ENCODE results near the gene ZNF609. TPM values are rescaled to one million over a fixed set of nuclear protein-coding genes. Genes with fewer than 3 reads are reported as not detected.

ZNF609 gene
- polyA plus RNA-seq, 1 experiment, result 28.9 TPM

- H3K27me3 ChIP-seq (ENCODE audit: control insufficient read depth, insufficient read depth, low read length), result no peaks in the 10 kb centered on the region
- ChIA-PET POLR2A (no interaction called here), CTCF (no interaction called here)
- no peak overlapping the region for H3K27ac ChIP-seq (ENCODE audit: low read depth, low read length)
- no peak overlapping the region for H3K4me3 ChIP-seq (ENCODE audit: low read depth, low read length)
- no peak for TF ChIP-seq CTCF (IDR thresholded peaks at IDR 0.05; ENCODE audit: low read depth, low read length)
- peak; percentile 11 for DNase-seq (ENCODE audit: low read depth, low spot score)
- H3K9me3 ChIP-seq (ENCODE audit: control insufficient read depth, insufficient read depth, low read length), result peaks cover 4% of the 10 kb centered on the region; the same call in 1 of the 2 replicates
Observed at GRCh38 chr15:64574301-64575017, 114.1 kb downstream of the ZNF609 start.

DNA sequence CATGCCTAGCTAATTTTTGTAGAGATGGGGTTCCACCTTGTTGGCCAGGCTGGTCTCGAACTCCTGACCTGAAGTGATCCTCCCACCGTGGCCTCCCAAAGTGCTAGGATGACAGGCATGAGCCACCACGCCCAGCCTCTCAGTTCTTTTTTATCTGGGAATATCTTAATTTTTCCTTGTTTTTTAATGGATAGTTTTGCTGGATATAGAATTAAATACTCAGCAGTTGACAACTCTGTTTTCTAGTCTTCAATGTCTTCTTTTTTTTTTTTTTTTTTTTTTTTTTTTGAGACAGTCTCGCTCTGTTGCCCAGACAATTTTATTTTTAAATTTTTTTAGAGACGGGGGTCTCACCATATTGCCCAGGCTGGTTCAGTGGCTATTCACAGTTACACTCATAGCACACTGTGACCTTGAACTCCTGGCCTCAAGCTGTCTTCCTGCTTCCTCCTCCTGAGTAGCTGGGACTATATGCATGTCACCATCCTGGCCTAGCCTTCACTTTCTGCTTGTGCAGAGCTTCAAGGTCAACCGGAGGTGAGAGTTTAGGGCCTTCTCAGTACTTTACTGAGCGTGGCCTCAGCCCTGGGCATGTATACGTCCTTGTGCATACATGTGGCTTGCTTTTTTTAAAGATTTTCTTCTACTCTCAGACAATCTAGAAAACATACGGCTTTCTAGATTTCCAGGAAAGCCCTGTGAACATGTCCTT lies 120.5 kb downstream of the ZNF609 start:
- peaks cover 18% of the 10 kb centered on the region for H3K9me3 ChIP-seq (ENCODE audit: control insufficient read depth, insufficient read depth, low read length)
- CTCF ChIA-PET, result no interaction called here
- H3K4me3 ChIP-seq (ENCODE audit: low read depth, low read length), result no peak overlapping the region
- TF ChIP-seq CTCF (IDR thresholded peaks at IDR 0.05; ENCODE audit: low read depth, low read length), result no peak
- H3K27me3 ChIP-seq (ENCODE audit: control insufficient read depth, insufficient read depth, low read length), result no peaks in the 10 kb centered on the region
- no peak overlapping the region for H3K27ac ChIP-seq (ENCODE audit: low read depth, low read length)
- POLR2A ChIA-PET, result no interaction called here
- DNase-seq (ENCODE audit: low read depth, low spot score), result no peak

DNA sequence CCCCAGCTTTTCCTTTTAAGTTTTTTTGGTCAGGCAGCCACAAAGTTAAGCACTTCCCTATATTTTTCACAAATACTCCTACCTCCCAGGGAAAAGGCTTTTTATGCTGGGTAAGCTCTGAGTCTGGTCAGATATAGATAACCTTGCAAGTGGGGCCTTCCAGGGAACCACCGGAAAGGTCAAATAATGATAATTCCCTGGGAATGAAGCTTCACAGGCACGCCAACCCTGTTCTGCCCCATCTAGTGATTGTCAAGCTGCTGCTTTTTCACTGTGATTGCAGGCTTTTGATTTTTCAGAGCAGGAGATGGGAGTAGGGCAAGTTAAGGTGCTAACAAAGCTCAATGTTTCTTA lies 121.0 kb downstream of the ZNF609 start:
- TF ChIP-seq CTCF (IDR thresholded peaks at IDR 0.05; ENCODE audit: low read depth, low read length), result no peak
- Histone ChIP-seq H3K27me3 (ENCODE audit: control insufficient read depth, insufficient read depth, low read length) (no peaks in the 10 kb centered on the region), H3K9me3 (ENCODE audit: control insufficient read depth, insufficient read depth, low read length) (peaks cover 18% of the 10 kb centered on the region), H3K27ac (ENCODE audit: low read depth, low read length) (no peak overlapping the region), H3K4me3 (ENCODE audit: low read depth, low read length) (no peak overlapping the region)
- DNase-seq (ENCODE audit: low read depth, low spot score), result no peak
- POLR2A ChIA-PET, result no interaction called here
- CTCF ChIA-PET, result no interaction called here

DNA sequence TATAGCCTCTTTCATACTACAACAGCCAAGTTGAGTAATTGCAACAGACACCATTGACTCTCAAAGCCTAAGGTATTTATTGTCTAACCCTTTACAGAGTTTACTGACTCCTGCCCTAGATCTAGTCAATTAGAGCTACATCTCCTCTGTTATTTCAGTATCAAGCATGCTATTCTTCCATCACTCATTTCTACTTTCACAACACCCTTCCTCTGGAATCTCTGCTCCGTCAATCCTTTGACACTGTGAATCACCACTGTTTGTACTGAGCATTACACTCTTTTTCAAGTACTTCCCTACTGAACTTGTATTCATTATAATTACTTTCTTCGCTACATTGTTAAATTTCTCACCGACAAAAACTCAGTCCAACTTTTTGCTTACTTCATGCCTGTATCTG lies 121.8 kb downstream of the ZNF609 start:
- Histone ChIP-seq H3K9me3 (ENCODE audit: control insufficient read depth, insufficient read depth, low read length) (peaks cover 18% of the 10 kb centered on the region), H3K4me3 (ENCODE audit: low read depth, low read length) (no peak overlapping the region), H3K27me3 (ENCODE audit: control insufficient read depth, insufficient read depth, low read length) (no peaks in the 10 kb centered on the region), H3K27ac (ENCODE audit: low read depth, low read length) (no peak overlapping the region)
- POLR2A ChIA-PET, result no interaction called here
- CTCF ChIA-PET, result no interaction called here
- no peak for DNase-seq (ENCODE audit: low read depth, low spot score)
- TF ChIP-seq CTCF (IDR thresholded peaks at IDR 0.05; ENCODE audit: low read depth, low read length), result no peak

- ChIA-PET POLR2A (no interaction called here), CTCF (no interaction called here)
- H3K9me3 ChIP-seq (ENCODE audit: control insufficient read depth, insufficient read depth, low read length), result peaks cover 18% of the 10 kb centered on the region
- DNase-seq (ENCODE audit: low read depth, low spot score), result no peak
- H3K4me3 ChIP-seq (ENCODE audit: low read depth, low read length), result no peak overlapping the region
- no peak overlapping the region for H3K27ac ChIP-seq (ENCODE audit: low read depth, low read length)
- no peak for TF ChIP-seq CTCF (IDR thresholded peaks at IDR 0.05; ENCODE audit: low read depth, low read length)
- no peaks in the 10 kb centered on the region for H3K27me3 ChIP-seq (ENCODE audit: control insufficient read depth, insufficient read depth, low read length)
Observed at GRCh38 chr15:64583519-64583918, 123.1 kb downstream of the ZNF609 start.
